ENCODE data around the gene ERGIC2.

The ERGIC2 gene

DNA sequence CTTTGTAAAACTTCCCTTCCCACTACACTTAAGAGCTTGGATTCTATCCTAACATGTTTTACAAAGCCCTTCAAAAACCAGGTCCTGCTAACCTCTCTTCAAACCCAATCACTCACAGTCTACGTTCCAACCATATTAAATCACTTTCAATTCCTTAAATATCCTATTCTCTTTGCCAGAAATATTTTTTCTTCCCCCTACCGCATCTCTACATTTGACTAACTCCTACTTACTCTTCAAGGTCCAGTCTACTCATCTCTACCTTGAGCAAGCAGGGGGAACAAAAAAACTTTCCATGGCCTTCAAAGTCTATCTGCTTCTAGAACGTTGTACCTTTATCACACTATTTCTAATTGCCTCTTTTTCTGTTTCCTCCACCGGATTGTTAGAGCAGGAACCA is 6.1 kb downstream of the ERGIC2 start:
- DNase-seq (ENCODE audit: low spot score): no peak

DNA sequence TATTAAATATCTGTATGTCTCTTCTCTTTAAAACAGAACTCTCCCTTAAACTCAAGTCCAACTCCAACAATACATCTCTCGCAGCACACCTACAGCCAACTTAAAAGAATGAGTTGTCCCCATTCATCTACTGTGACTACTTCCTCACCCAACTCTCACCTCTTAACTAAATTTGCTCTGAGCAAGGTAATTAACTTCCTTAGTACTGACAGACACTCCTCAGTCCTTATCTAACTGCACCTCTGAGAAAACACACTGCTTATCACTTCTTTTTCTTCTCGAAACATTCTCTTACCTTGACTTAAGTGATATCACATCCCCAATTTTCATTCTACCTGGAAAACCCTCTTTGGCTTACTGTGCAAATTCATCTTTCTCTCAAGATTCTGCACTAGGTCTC is 7.0 kb downstream of the ERGIC2 start:
- DNase-seq (ENCODE audit: low spot score): no peak

DNA sequence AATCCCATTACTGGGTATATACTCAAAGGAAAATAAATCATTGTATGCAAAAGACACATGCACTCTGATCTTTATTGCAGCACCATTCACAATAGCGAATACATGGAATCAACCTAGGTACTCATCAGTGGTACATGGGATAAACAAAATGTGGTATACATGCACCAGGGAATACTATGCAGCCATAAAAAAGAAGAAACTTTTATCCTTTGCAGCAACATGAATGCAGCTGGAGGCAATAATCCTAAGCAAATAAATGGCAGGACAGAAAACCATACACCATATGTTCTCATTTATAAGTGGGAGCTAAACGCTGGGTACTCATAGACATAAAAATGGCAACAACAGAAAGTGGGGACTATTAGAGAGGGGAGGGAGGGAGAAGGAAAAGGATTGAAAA is 15.9 kb downstream of the ERGIC2 start:
- DNase-seq (ENCODE audit: low spot score): no peak

DNA sequence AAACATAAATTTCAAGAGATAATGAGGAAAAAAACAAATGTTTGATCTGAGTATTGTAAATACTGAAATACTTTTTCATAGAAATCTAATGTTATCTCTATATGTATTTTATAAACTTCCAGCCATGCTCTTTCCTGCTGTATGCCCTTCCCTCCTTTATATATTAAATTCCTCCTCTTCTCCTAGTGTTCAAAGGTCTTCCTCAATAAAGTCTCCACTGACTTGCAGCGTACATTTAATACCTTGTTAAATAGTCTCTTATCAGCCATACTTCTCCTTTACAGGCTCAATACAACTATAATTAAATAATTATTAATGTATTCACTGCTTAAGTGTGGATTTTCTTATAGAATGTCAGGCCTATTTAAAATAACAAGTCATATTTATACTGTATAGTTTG is 26.0 kb downstream of the ERGIC2 start:
- no peak for DNase-seq (ENCODE audit: low spot score)

DNA sequence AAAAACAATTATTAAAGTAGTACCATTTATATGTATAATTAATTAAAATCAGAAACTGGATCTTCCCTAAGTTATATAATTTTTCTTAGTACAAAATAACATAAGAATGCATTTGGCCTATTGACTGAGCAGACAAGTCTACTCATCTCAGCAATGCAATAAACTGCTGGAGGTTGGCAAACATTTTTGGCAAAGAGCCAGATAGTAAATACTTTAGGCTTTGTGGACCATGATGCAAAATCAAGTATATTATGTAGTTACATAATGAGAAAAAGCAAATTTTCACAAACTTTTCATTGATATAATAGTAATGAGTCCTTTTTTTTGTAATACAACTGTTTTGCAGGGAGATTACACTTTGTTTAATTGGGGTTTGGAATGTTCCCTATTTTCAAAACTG is 30.9 kb downstream of the ERGIC2 start:
- peak; percentile 5 for DNase-seq (ENCODE audit: low spot score)

DNA sequence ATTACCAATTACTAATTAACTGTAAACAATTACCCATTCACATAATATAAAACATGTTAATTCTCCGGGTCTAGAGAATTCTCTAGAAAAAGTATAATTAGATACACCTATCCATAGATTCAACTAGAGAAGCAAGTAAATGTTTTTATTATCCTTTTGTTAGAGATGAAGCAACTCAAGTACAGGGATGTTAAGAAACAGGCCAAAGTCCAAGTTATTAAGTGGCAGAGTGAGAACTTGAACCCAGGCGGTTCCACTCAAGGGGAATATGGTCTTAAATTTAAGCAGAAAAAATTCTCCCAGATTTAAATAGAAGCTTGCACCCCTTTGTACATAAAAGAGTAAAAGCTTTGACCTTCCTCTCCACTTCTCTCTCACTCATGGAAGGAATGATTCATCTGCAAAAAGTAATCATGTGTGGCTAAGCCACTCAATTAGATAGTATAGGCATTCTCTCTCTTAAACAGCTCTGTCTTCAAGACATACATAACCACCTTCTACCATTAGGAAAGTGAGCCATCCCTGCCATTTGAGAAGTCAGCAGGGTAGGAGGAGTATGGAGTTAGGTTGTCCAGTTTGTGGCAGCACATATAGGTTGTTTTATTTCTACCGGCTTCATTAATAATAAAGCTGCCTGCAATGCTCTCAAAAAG is 34.1 kb downstream of the ERGIC2 start:
- no peak for DNase-seq (ENCODE audit: low spot score)

DNA sequence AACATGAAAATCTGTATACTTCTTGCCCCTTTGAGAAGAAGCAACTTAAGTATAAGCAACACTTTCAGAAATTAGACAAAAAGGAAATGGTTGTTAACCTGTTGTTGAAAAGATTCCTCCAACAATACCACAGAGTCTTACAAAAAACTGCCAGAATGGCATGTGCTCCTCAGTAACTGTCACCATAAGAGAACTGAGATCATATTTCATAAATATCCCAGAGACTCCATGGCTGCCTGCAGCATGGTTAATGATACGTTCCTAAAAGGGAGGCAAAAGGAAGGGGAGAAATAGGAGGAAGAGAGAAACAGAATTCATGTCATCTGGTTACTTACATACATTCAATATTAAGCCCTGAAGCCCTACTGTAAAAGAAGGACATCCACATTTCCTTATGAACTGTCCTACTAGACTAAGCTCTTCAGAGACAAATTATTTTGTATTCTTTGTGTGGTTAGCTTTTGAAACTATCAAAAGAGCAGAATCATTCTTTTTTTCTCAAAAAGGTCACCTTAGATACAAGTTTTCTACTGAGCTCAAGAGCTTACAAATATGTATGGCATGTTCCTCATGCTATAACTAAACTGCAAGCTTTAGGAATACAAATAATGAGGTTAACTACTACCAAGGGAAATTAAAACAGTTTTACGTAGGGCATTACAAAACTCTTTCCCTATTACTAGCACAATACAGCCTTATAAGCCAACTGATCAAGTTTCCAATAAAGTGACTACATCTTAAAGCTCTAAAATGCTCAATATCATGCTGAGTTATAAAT is 37.8 kb downstream of the ERGIC2 start:
- DNase-seq (ENCODE audit: low spot score): no peak

DNA sequence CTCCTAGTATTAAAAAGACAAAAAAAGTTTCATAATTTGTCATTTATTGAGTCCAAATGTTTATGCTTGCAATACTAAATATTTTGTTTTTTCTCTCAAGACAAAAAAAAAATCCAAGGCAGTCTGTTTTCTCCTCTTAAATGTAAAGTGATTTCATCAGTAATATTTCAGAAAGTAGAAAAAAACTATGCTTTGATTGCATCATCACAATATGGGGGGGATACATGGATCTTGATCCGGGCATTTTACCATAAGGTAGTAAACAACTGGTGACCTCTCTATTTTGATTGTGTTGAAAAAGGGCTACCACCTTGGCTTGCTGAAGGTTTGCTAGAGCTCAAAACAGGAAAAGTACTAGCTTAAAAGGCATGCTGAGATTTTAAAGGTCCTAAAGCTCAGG is 43.6 kb downstream of the ERGIC2 start:
- DNase-seq (ENCODE audit: low spot score): no peak

DNA sequence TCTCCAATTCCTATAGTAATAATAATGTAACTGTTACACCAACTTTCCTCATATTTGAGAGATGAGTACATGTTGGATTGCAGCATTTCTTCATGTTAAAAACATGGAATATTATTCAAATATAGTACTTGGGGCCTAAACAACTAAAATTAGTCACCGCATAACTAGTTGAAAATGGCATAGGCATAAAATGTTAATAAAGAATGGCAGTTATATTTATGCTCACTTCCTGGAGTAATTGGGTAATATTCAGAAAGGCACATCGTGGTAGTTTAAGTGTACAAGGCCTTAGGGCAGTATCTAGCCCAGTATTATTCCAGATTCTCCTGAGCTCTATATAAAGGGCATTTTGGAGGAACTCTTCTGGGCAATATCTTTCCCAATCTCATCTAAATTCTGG is 46.0 kb downstream of the ERGIC2 start:
- no peak for DNase-seq (ENCODE audit: low spot score)

DNA sequence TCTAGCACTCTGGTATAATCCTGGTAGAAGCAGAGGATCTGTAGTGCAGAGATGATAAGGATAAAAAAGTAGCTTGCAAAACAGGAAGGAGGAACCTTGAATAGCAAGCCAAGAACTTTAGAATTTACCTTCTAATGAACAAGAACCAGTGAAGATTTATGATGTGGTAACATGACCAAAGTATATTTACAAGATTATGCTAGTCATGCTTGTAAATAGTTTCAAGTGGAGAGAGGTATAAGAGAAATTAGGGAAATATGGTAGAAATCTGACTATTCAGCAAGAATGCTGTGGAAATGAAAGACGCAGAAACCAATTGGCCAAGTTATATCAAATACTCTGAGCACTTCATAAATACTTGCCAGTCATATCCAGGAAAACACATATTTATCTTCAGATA is 47.8 kb downstream of the ERGIC2 start:
- no peak for DNase-seq (ENCODE audit: low spot score)

DNA sequence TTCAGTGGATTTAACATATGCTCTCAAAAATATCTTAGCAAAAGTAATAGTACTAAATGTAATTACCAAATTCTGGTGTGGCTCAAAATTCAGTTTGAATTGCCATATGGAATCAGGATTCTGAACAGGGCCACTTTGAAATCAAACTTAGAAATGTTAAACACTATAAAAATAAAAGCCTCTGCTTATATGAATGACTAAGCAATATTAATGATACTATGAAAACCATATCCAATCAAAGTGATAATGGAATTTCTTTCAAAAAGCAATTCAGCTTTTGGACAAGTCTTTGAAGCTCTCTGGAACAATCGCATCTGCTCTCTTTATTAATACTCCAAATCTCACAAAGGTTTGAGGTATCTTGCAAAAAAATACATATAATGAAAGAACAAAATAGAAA is 51.6 kb downstream of the ERGIC2 start:
- DNase-seq (ENCODE audit: low spot score): no peak

DNA sequence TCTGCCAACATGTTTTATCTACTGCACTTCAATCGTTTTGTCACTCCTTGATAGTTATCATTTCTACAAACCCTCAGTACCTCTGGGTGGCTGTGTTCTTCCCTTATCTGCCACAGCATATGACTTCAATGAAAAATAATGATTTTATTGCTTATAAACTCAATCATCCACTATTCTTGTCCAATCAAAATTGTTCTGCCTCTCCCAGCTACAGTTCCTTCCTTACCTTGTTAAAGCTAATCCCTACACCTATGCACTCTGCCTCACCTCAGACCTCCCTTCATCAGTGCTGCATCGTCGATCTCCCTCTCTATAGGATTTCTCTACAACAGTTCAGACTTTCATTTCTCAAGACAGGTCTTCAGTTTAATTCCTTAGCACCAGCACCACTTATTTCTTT is 58.8 kb downstream of the ERGIC2 start:
- no peak for DNase-seq (ENCODE audit: low spot score)

DNA sequence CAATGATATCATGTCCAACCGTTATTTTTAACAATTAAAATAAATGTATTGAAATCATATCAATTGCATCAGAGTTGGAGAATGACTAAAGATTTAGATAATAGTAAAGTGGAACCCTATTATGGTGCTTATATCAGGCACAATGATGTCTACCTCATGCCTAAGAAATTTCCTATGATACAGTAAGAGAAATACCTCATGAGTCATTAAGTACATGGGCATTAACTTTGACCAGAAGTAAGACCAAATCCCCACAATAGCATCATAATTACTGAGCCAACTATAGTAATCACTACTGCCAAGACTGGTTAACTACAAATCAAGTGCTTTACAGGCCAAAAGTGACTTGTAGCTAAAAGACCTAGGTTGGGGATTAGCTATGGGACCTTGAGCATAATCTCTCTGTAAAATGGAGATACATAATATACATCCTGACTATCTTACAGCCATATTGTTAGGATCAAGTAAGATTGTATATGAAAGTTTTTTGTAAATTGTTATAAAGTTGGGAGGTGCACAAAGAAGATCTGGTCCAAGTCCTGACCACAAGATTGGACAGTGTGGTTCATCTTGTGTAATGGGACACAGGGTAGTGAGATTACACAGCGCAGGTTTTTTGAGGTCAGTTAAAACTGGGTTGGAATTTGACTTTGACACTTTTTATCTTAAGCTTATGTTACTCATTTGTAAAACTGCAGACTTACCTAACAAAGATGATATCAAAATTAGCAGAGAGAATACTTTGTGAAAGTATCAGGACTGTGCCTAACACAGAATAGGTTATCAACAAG is 60.5 kb downstream of the ERGIC2 start:
- DNase-seq (ENCODE audit: low spot score): no peak

DNA sequence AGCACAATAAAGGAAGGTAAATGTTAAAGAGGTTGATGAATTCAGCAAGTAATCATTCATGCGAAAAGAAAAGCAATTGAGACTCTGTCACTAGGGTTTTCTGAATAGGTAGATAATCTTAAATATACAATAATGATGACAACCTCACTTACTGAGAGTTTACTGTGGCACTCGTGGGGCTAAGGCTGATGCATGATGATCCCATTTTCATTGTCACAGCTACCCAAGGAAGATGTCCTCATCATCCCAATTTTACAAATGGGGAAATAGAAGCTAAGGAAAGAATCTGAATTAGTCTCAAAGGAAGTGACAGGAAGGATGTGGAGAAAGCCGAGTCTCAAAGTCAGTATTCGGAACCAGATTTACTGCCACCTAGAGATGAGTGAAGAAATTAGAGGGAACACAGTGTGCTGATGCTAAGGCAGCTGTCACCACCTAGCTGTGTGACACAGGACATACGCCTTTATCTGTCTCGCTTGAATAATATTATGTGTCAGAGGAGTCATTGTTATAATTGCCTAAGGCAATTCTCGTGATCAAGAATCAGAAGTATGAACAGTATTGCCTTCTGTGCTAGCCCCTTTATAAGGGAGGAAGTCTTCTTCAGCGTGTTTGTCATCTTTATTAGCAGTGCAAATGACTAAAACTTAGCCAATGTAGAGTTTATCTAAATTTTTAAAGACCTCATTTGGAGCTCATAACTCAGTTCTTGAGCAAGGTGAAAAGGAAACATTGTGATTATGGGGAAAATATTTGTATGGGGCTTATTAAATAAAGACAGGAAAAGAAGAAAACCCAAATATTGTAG is 63.2 kb downstream of the ERGIC2 start:
- peak; percentile 71 for DNase-seq (ENCODE audit: low spot score)

DNA sequence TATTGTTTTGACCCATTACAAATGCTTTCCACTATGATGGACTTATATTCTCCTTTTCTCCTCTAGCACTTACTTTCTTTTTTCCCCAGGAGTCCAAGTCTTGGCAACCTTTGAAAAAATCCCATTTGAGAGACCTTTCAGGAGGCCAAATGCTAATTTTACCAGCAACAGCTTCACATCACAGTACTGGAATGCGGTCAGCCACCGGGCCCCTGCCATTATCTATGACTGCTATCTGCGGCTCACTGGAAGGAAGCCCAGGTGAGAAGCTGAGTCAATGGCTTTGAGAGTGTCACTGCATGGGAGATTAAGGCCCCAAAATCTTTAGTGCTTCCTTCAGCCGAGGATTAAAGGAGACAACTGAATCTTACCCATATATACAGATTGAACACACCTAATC is 64.2 kb downstream of the ERGIC2 start:
- no peak for DNase-seq (ENCODE audit: low spot score)

DNA sequence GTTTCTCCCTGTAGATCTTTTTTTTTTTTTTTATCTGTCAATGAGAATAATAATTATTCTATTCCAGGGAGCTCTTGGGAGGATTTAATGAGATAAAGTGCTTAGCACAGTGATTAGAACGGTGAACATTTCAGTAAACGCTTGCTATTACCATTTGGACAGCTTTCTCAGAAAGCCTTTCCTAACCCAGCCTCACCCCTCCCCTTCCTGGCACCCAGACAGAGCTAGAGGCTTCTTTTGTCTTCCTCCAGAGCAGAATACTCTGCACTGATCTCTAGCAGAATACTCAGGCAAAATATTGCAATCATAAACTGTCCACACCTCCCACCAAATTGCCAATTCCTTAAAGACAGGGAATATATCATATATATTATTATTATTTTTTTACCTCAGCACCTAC is 66.6 kb downstream of the ERGIC2 start:
- peak; percentile 18 for DNase-seq (ENCODE audit: low spot score)

DNA sequence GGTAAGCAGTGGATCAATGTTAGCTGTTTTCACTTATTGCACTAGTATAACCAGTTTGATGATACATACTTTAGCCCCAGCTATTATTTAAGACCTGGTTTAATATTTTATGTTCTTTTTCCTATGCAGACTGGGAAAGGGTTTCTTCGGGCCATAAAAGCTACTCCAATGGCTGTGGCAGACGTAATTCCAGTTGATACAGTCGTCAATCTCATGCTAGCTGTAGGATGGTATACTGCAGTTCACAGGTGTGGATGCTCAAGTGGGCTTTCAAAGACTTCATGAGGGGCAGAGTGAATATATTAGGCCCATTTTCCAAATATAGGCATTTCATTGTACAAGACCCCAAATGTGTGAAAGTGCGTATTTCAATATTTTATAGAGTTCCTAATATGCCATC is 70.1 kb downstream of the ERGIC2 start:
- no peak for DNase-seq (ENCODE audit: low spot score)

DNA sequence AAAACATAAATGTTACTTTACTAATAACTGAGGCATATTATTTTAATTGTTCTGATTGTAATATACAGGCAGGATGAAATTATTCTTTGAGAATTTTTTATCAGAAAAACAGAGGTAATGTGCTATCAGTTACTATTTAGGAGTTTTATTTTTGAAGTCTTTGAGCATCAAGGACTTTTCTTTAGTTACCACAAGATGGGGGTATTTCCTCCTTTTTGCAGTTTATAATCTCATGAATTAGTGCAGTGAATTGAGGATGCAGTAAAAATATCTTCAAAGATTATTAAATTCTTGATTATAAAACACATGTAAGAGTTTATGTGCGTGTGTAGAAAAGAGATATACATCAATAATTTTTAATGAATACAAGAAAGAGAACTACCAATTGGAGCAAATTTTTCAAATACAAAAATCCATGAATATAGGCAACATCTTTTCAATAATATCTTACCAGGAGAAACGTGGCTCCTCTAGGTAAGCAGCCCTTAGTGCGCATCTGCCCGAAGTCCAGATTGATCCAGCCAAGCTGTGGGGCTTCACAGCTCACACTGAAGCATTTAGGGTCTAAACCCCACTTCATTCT is 71.6 kb downstream of the ERGIC2 start:
- DNase-seq (ENCODE audit: low spot score): no peak

DNA sequence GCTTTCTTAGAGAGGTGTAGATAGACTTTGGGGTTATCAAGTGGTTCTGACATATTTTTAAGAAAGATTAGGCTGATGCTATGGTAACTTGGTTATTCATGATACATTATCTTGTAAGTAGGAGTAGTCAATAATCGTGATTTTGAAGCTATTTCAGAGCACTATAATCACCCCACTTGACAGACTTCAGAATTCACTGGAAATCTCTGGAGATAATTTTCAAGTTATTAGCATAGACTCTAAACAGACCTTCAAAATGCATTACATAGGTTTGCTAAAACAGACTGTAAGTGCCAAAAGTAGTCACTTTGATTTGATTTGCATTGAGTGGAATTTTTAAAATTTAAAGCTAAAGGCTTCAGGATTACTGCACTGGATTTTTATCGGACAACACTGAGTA is 74.3 kb downstream of the ERGIC2 start:
- no peak for DNase-seq (ENCODE audit: low spot score)

DNA sequence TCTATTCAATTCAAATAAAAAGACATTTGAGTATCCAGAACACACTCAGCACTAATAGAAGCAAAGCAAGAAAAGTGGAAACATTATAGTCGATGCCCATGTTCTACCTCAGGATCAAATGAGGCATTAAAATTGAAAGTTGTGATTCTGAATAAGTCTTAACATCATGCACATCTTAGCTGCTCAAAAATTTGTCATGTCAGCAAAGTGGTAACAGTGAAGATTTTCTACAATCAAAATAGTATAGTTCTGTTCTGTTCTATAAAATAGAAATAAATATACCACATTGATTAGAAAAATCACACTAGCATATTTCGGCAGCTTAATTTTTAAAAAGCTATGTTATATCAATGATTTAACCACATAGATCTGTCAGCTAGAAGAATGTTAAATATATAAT is 74.7 kb downstream of the ERGIC2 start:
- no peak for DNase-seq (ENCODE audit: low spot score)

DNA sequence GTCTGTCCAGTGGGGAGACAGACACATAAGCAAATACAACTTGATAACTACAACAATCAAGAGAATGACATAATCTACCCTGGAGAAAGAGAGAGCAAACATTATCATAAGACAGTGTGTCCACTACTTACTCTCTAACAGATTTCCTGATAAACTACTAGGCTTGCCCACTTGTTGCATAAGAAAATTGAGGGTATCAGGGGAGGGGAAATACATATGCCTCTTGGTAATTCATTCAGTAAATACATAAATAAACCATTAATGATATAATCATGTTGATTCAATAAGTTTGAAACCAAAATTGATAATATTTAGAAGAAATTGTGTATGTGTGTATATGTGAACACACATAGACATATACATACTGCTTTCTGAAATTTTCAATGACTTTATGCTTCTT is 76.6 kb downstream of the ERGIC2 start:
- DNase-seq (ENCODE audit: low spot score): no peak

DNA sequence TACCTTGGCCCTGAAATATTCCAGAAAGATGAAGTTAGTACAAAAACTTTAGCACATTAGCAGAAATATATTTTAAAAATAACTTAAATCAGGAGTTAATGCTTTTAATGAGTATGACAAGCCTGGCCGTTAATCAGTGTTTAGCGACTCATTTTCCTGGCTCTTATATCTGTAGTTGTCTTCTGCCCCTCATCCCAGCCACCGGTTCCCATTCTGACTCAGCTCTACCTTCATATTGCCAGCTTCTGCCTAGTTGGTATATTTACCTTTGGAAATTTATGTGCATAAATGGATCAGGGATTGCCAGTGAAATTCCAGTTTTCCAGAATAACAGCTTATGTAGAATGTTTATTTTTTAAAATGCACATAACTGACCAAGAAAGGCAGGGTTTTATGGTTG is 79.9 kb downstream of the ERGIC2 start:
- no peak for DNase-seq (ENCODE audit: low spot score)
